ENCODE measurements around the gene RPP40.

GRCh38 chr6:4997862-4998261 is 6.0 kb downstream of the RPP40 start:
- no peak for TF ChIP-seq CTCF (IDR thresholded peaks at IDR 0.05)
- no peak for TF ChIP-seq POLR2A (IDR thresholded peaks at IDR 0.05)
